Smooth muscle cell (in vitro differentiated cells): ENCODE measurements around the gene TMEM266. TPM values are rescaled to one million over a fixed set of nuclear protein-coding genes. Genes with fewer than 3 reads are reported as not detected.
A peak's percentile ranks its signal among the peaks of the same experiment; 100 is the strongest.
"Not testable (repeated sequence)": the region's sequence is repeated elsewhere in the genome, so short reads cannot be mapped to it uniquely, and the experiment has no call there.

Source experiments
- DNase-seq: peaks from one replicate; lab custom pipeline; 2025; ENCODE audit not compliant: unreplicated experiment; lab: John Stamatoyannopoulos, UW
- H2AFZ ChIP-seq: fragments of 200-600 bp; sonication (generic); 2 replicates; pipeline ENCODE4 v1.6.0; 2016; ENCODE audit warnings: antibody characterized with exemption, low read depth, mild to moderate bottlenecking
- H3F3A ChIP-seq: fragments of 200-600 bp; sonication (generic); 2 replicates; pipeline ENCODE4 v1.6.0; 2017; ENCODE audit warnings: antibody characterized with exemption, low read depth
- H3K27ac ChIP-seq: fragments of 200-600 bp; sonication (generic); 2 replicates; pipeline ENCODE4 v1.5.1; 2016; ENCODE audit warnings: low read depth, mild to moderate bottlenecking
- H3K27me3 ChIP-seq: fragments of 200-600 bp; sonication (generic); 2 replicates; pipeline ENCODE4 v1.6.1; 2016; ENCODE audit warnings: low read depth, mild to moderate bottlenecking
- H3K36me3 ChIP-seq: fragments of 200-600 bp; sonication (generic); 2 replicates; pipeline ENCODE4 v1.5.1; 2016; ENCODE audit warnings: low read depth
- H3K4me1 ChIP-seq: fragments of 200-600 bp; sonication (generic); 2 replicates; pipeline ENCODE4 v1.5.1; 2016; ENCODE audit warnings: low read depth
- H3K4me2 ChIP-seq: fragments of 200-600 bp; sonication (generic); 2 replicates; pipeline ENCODE4 v1.6.0; 2016; ENCODE audit warnings: mild to moderate bottlenecking
- H3K4me3 ChIP-seq: fragments of 200-600 bp; sonication (generic); 2 replicates; pipeline ENCODE4 v1.5.1; 2016; ENCODE audit warnings: mild to moderate bottlenecking
- H3K79me2 ChIP-seq: fragments of 200-600 bp; sonication (generic); 2 replicates; pipeline ENCODE4 v1.6.0; 2016; ENCODE audit warnings: low read depth, mild to moderate bottlenecking
- H3K9ac ChIP-seq: fragments of 200-600 bp; sonication (generic); 2 replicates; pipeline ENCODE4 v1.6.0; 2016; ENCODE audit warnings: low read depth
- H3K9me3 ChIP-seq: fragments of 200-600 bp; sonication (generic); replicated peaks from 2 replicates; pipeline ENCODE4 v1.5.1; 2016; ENCODE audit warnings: low read depth
- H4K20me1 ChIP-seq: fragments of 200-600 bp; sonication (generic); 2 replicates; pipeline ENCODE4 v1.6.0; 2016; ENCODE audit warnings: low read depth
- CTCF ChIP-seq: fragments of 200-600 bp; sonication (generic); IDR thresholded peaks from 2 replicates; pipeline ENCODE4 v1.5.1; 2017; ENCODE audit warnings: borderline replicate concordance, mild to moderate bottlenecking, antibody characterized with exemption; ENCODE audit not compliant: insufficient read depth, poor library complexity, severe bottlenecking
- WGBS: methylation state at CpG from one replicate; pipeline ENCODE4 v1.1.7; 2016; ENCODE audit warnings: low lambda C conversion rate; 5-methylcytosine and 5-hydroxymethylcytosine counted together
- polyA plus RNA-seq: library from polyadenylated mRNA; unstranded; fragments of >200 nt; fragmentation: Nextera tagmentation; extraction: Ambion mirVana; gene quantifications from 2 replicates; pipeline ENCODE4 v1.2.1, GENCODE V29; 2016
- total RNA-seq: library from RNA; depleted of rRNA; stranded (reverse); fragments of >200 nt; gene quantifications from 2 replicates; pipeline ENCODE4 v1.2.3, GENCODE V29; 2014

The TMEM266 gene
- total RNA-seq (0.27 and 0.45 TPM in 2 replicates), polyA plus RNA-seq (0.12 TPM in 1 of 2 replicates, not detected in the other)

GRCh38 chr15:76059320-76060117, at the start of gene TMEM266:
Gene TMEM266, plus strand, starts transcription at chr15:76059985. Its CDS starts 74,279 bp downstream, at chr15:76134264.
- H3K9ac ChIP-seq = peak within 1 kb of the TSS; percentile 14
- H3K79me2 ChIP-seq = no peaks in the 10 kb centered on the region
- H3K4me1 ChIP-seq = no peaks in the 10 kb centered on the region
- H3K4me3 ChIP-seq = peak within 1 kb of the TSS; percentile 71
- no peak for DNase-seq
- H2AFZ ChIP-seq = peak within 1 kb of the TSS; percentile 74
- TF ChIP-seq CTCF = no peak
- no peaks in the 10 kb centered on the region for H3K36me3 ChIP-seq
- under 1% methylated on average over 57 of the region's 107 CpGs for WGBS
- no peaks in the 10 kb centered on the region for H3F3A ChIP-seq
- H3K27ac ChIP-seq = no peak within 1 kb of the TSS
- peak within 1 kb of the TSS; percentile 95 for H3K4me2 ChIP-seq
- H4K20me1 ChIP-seq = no peaks in the 10 kb centered on the region
- no peaks in the 10 kb centered on the region for H3K9me3 ChIP-seq
- peaks cover 26% of the 10 kb centered on the region for H3K27me3 ChIP-seq

- Histone ChIP-seq H3K27ac (no peak overlapping the region), H3K4me2 (no peak overlapping the region), H3K9ac (no peak overlapping the region), H3K4me3 (no peak overlapping the region), H3K9me3 (no peaks in the 10 kb centered on the region), H3K79me2 (no peaks in the 10 kb centered on the region), H3K36me3 (no peaks in the 10 kb centered on the region), H2AFZ (no peak overlapping the region), H3K4me1 (no peaks in the 10 kb centered on the region), H3K27me3 (peaks cover 7% of the 10 kb centered on the region), H3F3A (peaks cover 3% of the 10 kb centered on the region), H4K20me1 (no peaks in the 10 kb centered on the region)
- 87% methylated on average over 2 of the region's 2 CpGs for WGBS
- DNase-seq = no peak
- no peak for TF ChIP-seq CTCF
Measured at GRCh38 chr15:76010613-76011012, 49.2 kb upstream of the TMEM266 start.

GRCh38 chr15:76011627-76012551, 47.9 kb upstream of the TMEM266 start, which contains the start of gene NRG4:
Gene NRG4, minus strand, starts transcription at chr15:76012424. Its CDS starts 1,194 bp downstream, at chr15:76011230.
- WGBS = 77% methylated on average over 13 of the region's 13 CpGs
- no peaks in the 10 kb centered on the region for H4K20me1 ChIP-seq
- H3K4me3 ChIP-seq = peak within 1 kb of the TSS; percentile 29
- H3F3A ChIP-seq = peaks cover 3% of the 10 kb centered on the region
- DNase-seq = no peak
- peaks cover 7% of the 10 kb centered on the region for H3K27me3 ChIP-seq
- no peak within 1 kb of the TSS for H3K27ac ChIP-seq
- peak within 1 kb of the TSS; percentile 16 for H2AFZ ChIP-seq
- H3K79me2 ChIP-seq = no peaks in the 10 kb centered on the region
- no peaks in the 10 kb centered on the region for H3K36me3 ChIP-seq
- no peaks in the 10 kb centered on the region for H3K4me1 ChIP-seq
- peak within 1 kb of the TSS; percentile 48 for H3K4me2 ChIP-seq
- H3K9ac ChIP-seq = no peak within 1 kb of the TSS
- H3K9me3 ChIP-seq = peaks cover 9% of the 10 kb centered on the region
- TF ChIP-seq CTCF = no peak

- not testable (repeated sequence) for H2AFZ ChIP-seq, H3K27me3 ChIP-seq, H3K9ac ChIP-seq, DNase-seq, H3K4me1 ChIP-seq, H3K4me2 ChIP-seq, H3K79me2 ChIP-seq, H3K9me3 ChIP-seq, H3K4me3 ChIP-seq, H4K20me1 ChIP-seq, H3F3A ChIP-seq, H3K27ac ChIP-seq, H3K36me3 ChIP-seq
- WGBS = 100% methylated on average over 4 of the region's 4 CpGs
Measured at GRCh38 chr15:76013470-76013869, 46.3 kb upstream of the TMEM266 start.
